Lung (tissue), 12 donors: Measurements from ENCODE around the gene SLCO1B1. TPM values are rescaled to one million over a fixed set of nuclear protein-coding genes. Genes with fewer than 3 reads are reported as not detected.

Experiments
- ATAC-seq: fragments of 200-7000 bp; cut with Tn5 transposase; one replicate; pipeline ENCODE4 v1.9.1; 2020; ENCODE audit warnings: moderate number of reproducible peaks; ENCODE audit not compliant: insufficient read depth, low FRiP score
- DNase-seq, 3 donors: peaks; one replicate each; pipeline ENCODE4 v3.0.0-alpha.2; 2013 to 2017
- H3K27ac ChIP-seq, 2 donors: one replicate each; pipeline ENCODE4 v1.5.1; 2013; ENCODE audit warnings: mild to moderate bottlenecking in 2 of 2, moderate library complexity in 2 of 2, control low read depth in 1 of 2, inconsistent platforms in 1 of 2, low read depth in 1 of 2, low read length in 1 of 2
- H3K27me3 ChIP-seq, 3 donors: one replicate each; pipeline ENCODE4 v1.5.1; 2013; ENCODE audit warnings: low read length in 2 of 3; ENCODE audit not compliant: control insufficient read depth in 3 of 3, insufficient read depth in 3 of 3
- H3K36me3 ChIP-seq, 4 donors: one replicate each; pipeline ENCODE4 v1.5.1; 2013; ENCODE audit warnings: low read length in 4 of 4, mild to moderate bottlenecking in 1 of 4, moderate library complexity in 1 of 4; ENCODE audit not compliant: control insufficient read depth in 4 of 4, insufficient read depth in 4 of 4
- H3K4me1 ChIP-seq, 5 donors: one replicate each; pipeline ENCODE4 v1.5.1; 2013; ENCODE audit warnings: low read length in 5 of 5, mild to moderate bottlenecking in 2 of 5, moderate library complexity in 1 of 5; ENCODE audit not compliant: control insufficient read depth in 5 of 5, insufficient read depth in 5 of 5
- H3K4me3 ChIP-seq: one replicate; pipeline ENCODE4 v1.5.1; 2013; ENCODE audit warnings: mild to moderate bottlenecking, control low read depth, moderate library complexity
- H3K9ac ChIP-seq, 2 donors: one replicate each; pipeline ENCODE4 v1.5.1; 2013; ENCODE audit warnings: low read length in 2 of 2, control low read depth in 1 of 2; ENCODE audit not compliant: insufficient read depth in 1 of 2
- H3K9me3 ChIP-seq, 4 donors: one replicate each; pipeline ENCODE4 v1.5.1; 2013; ENCODE audit warnings: low read length in 3 of 4, mild to moderate bottlenecking in 1 of 4, moderate library complexity in 1 of 4; ENCODE audit not compliant: control insufficient read depth in 4 of 4, insufficient read depth in 3 of 4
- WGBS, 2 donors: extraction: QIAGEN DNeasy Blood & Tissue Kit; methylation state at CpG; one replicate each; pipeline ENCODE4 v1.1.7; 2013; 5-methylcytosine and 5-hydroxymethylcytosine counted together
- polyA plus RNA-seq, 2 donors: library from polyadenylated mRNA; stranded (reverse); fragments of 200-250 nt; gene quantifications; one replicate each; pipeline ENCODE4 v1.2.1, GENCODE V29; 2013
- total RNA-seq, 2 donors: library from RNA; depleted of rRNA in 1 of 2; stranded (reverse); fragments of >200 nt in 1 of 2; gene quantifications; one replicate each; pipeline ENCODE4 v1.2.1, GENCODE V29; 2014 to 2021
- TF ChIP-seq, protein P1 (sequence below): IDR thresholded peaks from 2 replicates; pipeline ENCODE4 v1.5.1; 2012; ENCODE audit warnings: mild to moderate bottlenecking; ENCODE audit errors: control extremely low read depth, extremely low read depth
- donor health status: control.
- donor health status: control.
- donor health status: Bipolar disorder and iron deficiency.
- donor health status: healthy.
- donor health status: DM: yes; HTN: yes; CAD: no.

The SLCO1B1 gene
- total and polyA plus RNA-seq, 4 donors, result not detected

DNA sequence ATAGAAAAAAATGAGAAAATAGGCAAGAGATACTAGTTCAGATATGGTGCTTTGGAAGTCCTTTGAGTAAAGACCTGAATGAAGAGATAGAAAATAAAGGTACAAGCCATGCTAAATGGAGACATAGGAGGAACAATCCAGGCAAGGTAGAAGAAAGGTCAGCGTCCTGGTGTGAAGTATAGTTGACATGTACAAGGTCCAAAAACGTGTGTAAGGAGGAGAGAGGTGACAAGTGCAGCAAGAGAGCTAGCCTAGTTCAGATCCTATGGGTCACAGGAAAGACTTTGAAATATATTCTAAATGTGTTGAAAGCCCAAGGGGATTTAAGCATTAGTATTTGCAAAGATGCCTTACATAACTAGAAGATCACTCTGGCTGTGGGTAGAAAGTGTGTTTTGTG lies 88.2 kb downstream of the SLCO1B1 start:
- DNase-seq (no peak), ATAC-seq (no peak)
- WGBS, 2 donors, result 41 to 64% methylated on average over 2 of the region's 2 CpGs
- no peaks in the 10 kb centered on the region for H3K4me1 ChIP-seq
- H3K4me3 ChIP-seq, result no peak overlapping the region
- no peak overlapping the region for H3K9ac ChIP-seq
- no peaks in the 10 kb centered on the region for H3K27me3 ChIP-seq
- TF ChIP-seq, protein P1, sequence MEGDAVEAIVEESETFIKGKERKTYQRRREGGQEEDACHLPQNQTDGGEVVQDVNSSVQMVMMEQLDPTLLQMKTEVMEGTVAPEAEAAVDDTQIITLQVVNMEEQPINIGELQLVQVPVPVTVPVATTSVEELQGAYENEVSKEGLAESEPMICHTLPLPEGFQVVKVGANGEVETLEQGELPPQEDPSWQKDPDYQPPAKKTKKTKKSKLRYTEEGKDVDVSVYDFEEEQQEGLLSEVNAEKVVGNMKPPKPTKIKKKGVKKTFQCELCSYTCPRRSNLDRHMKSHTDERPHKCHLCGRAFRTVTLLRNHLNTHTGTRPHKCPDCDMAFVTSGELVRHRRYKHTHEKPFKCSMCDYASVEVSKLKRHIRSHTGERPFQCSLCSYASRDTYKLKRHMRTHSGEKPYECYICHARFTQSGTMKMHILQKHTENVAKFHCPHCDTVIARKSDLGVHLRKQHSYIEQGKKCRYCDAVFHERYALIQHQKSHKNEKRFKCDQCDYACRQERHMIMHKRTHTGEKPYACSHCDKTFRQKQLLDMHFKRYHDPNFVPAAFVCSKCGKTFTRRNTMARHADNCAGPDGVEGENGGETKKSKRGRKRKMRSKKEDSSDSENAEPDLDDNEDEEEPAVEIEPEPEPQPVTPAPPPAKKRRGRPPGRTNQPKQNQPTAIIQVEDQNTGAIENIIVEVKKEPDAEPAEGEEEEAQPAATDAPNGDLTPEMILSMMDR, result no peak
- H3K36me3 ChIP-seq, result no peaks in the 10 kb centered on the region
- no peak overlapping the region for H3K27ac ChIP-seq
- H3K9me3 ChIP-seq, result no peaks in the 10 kb centered on the region

DNA sequence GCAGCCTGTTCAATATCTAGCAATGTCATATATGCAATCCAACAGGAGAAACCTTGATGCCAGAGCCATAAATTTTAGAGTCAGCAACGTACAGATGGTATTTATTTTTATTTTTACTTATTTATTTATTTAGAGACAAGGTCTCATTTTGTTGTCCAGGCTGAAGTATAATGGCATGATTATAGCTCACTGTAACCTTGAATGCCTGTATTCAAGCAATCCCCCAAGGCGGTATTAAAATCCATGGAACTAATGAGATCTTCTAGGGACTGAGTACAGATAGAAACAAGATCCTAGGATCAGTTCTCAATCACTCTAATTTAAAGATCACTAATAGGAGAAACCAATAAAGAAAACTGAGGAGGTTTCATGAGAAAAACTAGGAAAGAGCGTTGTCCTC lies 89.3 kb downstream of the SLCO1B1 start:
- H3K36me3 ChIP-seq, result no peaks in the 10 kb centered on the region
- DNase-seq (no peak), ATAC-seq (no peak)
- TF ChIP-seq, protein P1, result no peak
- H3K4me3 ChIP-seq, result no peak overlapping the region
- no peaks in the 10 kb centered on the region for H3K4me1 ChIP-seq
- 77 to 81% methylated on average over 3 of the region's 3 CpGs for WGBS, 2 donors
- no peaks in the 10 kb centered on the region for H3K27me3 ChIP-seq
- no peaks in the 10 kb centered on the region for H3K9me3 ChIP-seq
- H3K27ac ChIP-seq, result no peak overlapping the region
- no peak overlapping the region for H3K9ac ChIP-seq

DNA sequence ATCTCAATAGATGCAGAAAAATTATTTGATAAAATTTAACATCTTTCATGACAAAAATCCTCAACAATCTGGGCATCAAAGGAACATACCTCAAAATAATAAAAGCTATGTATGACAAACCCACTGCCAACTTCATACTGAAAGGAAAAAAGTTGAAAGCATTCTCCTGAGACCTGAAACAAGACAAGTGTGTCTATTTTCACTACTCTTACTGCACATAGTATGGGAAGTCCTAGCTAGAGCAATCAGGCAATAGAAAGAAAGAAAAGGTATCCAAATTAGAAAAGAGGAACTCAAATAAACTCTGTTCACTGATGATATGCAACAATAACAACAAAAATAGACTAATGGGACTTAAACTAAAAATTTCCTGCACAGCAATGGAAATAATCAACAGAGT lies 90.1 kb downstream of the SLCO1B1 start:
- no peak overlapping the region for H3K27ac ChIP-seq
- H3K9ac ChIP-seq, result no peak overlapping the region
- no peaks in the 10 kb centered on the region for H3K9me3 ChIP-seq
- no peaks in the 10 kb centered on the region for H3K27me3 ChIP-seq
- TF ChIP-seq, protein P1, result no peak
- no peak overlapping the region for H3K4me3 ChIP-seq
- H3K36me3 ChIP-seq, result no peaks in the 10 kb centered on the region
- DNase-seq, result no peak
- ATAC-seq, result no peak
- no peaks in the 10 kb centered on the region for H3K4me1 ChIP-seq

DNA sequence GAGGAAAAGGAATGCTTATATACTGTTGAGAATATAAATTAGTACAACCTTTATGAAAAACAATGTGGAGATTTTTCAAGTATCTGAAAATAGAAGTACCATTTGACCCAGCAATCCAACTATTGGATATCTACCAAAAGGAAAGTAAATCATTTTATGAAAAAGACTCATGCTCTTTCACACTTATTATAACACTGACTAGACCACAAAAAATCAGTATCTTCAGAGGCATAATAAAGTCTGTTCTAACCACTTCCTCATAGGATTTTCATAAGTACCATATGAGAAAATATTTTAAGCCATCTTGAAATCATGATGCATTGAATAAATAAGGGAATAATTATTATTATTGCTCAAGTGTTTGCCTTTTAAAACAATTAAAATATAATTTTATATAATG lies 90.8 kb downstream of the SLCO1B1 start:
- no peaks in the 10 kb centered on the region for H3K9me3 ChIP-seq
- TF ChIP-seq, protein P1, result no peak
- H3K27me3 ChIP-seq, result no peaks in the 10 kb centered on the region
- ATAC-seq (no peak), DNase-seq (no peak)
- no peaks in the 10 kb centered on the region for H3K4me1 ChIP-seq
- no peak overlapping the region for H3K4me3 ChIP-seq
- H3K27ac ChIP-seq, result no peak overlapping the region
- H3K36me3 ChIP-seq, result no peaks in the 10 kb centered on the region
- H3K9ac ChIP-seq, result no peak overlapping the region
